Nephron progenitor cell (in vitro differentiated cells): ENCODE data around the gene PSMB9.
A peak's percentile ranks its signal among the peaks of the same experiment; 100 is the strongest.

ENCODE experiments used
- DNase-seq: peaks from one replicate; pipeline ENCODE4 v3.0.0; 2021
- H3K27ac Mint-ChIP-seq: 2 replicates; pipeline ENCODE4 v1.8.0; 2021; ENCODE audit warnings: mild to moderate bottlenecking, moderate library complexity, mixed read lengths
- H3K27me3 Mint-ChIP-seq: 2 replicates; pipeline ENCODE4 v1.8.0; 2021; ENCODE audit warnings: mild to moderate bottlenecking, low read depth, mixed read lengths; ENCODE audit not compliant: poor library complexity
- H3K36me3 Mint-ChIP-seq: 2 replicates; pipeline ENCODE4 v1.8.0; 2021; ENCODE audit warnings: low read depth, mixed read lengths
- H3K4me1 Mint-ChIP-seq: 2 replicates; pipeline ENCODE4 v1.8.0; 2021; ENCODE audit warnings: mixed read lengths
- H3K4me3 Mint-ChIP-seq: 2 replicates; pipeline ENCODE4 v1.8.0; 2021; ENCODE audit warnings: mild to moderate bottlenecking, moderate library complexity, mixed read lengths
- H3K9me3 Mint-ChIP-seq: 2 replicates; pipeline ENCODE4 v1.8.0; 2021; ENCODE audit warnings: mild to moderate bottlenecking, moderate library complexity, mixed read lengths
- TF ChIP-seq, protein P1 (sequence below): fragments of 200-600 bp; sonication (generic); IDR thresholded peaks from 2 replicates; pipeline ENCODE4 v1.5.0; 2021; ENCODE audit warnings: antibody characterized with exemption

PSMB9 gene

GRCh38 chr6:32836873-32837272 is 17.1 kb upstream of the PSMB9 start:
- peak overlapping the region; percentile 85 for H3K4me3 Mint-ChIP-seq
- peaks cover 93% of the 10 kb centered on the region for H3K27me3 Mint-ChIP-seq
- no peaks in the 10 kb centered on the region for H3K36me3 Mint-ChIP-seq
- peaks cover 12% of the 10 kb centered on the region for H3K4me1 Mint-ChIP-seq
- H3K27ac Mint-ChIP-seq: no peak overlapping the region
- no peak for DNase-seq
- peaks cover 3% of the 10 kb centered on the region for H3K9me3 Mint-ChIP-seq
- TF ChIP-seq, protein P1, sequence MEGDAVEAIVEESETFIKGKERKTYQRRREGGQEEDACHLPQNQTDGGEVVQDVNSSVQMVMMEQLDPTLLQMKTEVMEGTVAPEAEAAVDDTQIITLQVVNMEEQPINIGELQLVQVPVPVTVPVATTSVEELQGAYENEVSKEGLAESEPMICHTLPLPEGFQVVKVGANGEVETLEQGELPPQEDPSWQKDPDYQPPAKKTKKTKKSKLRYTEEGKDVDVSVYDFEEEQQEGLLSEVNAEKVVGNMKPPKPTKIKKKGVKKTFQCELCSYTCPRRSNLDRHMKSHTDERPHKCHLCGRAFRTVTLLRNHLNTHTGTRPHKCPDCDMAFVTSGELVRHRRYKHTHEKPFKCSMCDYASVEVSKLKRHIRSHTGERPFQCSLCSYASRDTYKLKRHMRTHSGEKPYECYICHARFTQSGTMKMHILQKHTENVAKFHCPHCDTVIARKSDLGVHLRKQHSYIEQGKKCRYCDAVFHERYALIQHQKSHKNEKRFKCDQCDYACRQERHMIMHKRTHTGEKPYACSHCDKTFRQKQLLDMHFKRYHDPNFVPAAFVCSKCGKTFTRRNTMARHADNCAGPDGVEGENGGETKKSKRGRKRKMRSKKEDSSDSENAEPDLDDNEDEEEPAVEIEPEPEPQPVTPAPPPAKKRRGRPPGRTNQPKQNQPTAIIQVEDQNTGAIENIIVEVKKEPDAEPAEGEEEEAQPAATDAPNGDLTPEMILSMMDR: no peak

DNA sequence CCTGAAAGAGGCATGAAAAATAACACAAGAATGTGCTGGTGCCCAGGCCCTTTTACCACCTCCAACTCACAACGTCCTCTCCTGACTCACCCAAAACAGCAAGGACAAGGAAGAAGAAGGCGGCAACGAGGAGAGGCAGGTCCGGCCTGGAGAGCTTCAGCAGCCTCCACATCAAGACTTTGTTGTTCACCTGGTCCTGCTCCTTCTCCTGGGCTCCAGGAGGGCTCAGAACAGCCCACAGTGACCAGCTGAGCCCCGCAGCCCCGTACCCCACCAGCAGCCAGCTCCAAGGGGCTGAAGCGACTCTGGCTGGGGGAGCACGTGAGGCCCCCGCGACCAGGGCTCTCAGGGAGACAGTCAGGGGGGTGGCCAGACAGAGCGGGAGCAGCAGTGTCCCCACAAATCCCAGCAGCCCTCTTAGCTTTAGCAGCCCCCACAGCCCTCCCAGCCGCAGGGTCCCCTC is 16.3 kb upstream of the PSMB9 start:
- TF ChIP-seq, protein P1: no peak
- peak overlapping the region; percentile 85 for H3K4me3 Mint-ChIP-seq
- no peak for DNase-seq
- peaks cover 3% of the 10 kb centered on the region for H3K9me3 Mint-ChIP-seq
- no peaks in the 10 kb centered on the region for H3K36me3 Mint-ChIP-seq
- peaks cover 12% of the 10 kb centered on the region for H3K4me1 Mint-ChIP-seq
- no peak overlapping the region for H3K27ac Mint-ChIP-seq
- H3K27me3 Mint-ChIP-seq: peaks cover 93% of the 10 kb centered on the region

DNA sequence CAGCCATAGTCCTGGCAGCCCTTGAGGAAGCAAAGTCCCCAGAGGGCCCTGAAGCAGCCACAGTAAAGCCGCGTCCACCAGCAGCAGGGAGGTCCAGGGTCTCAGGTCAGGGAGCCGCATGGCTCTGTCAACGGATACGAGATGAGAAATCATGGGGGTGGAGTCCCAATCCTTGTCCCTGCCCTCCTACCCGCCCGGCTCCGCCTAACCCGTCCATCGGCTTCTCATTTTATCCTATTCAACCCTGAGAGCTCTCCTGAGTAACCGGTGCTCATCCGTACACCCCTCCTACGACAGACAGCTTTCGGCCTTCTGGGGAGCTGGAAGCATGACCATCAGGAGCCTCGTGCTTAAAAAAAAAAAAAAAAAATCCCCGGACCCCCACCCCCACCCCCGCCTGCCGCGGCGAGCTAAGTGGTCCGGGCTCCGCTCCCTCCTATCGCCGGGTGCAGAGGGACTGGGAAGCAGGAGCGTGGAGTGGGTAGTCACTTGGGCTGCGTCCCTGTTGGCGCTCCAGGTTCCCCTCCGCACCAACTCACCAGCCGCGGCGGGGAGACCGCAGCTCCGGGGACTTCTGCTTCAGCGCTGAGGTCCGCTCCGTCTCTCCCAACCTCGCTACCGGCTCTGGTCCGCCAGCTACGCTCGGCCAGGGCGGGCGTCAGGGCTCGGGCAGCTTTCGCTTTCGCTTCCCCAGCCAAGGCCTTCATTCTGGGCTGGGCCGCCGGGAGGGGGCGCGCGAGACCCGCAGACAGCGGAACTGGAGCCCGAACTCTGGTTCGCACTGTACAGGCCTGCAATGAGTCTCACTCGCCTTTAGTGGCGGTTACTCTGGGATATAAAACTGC is 15.7 kb upstream of the PSMB9 start, which contains the start of gene TAP2:
Gene TAP2 (minus strand): TSS at position 626 of the 845 bp plus-strand sequence. CDS start 506 bp downstream, at position 120.
- TF ChIP-seq, protein P1: peak; percentile 93
- Mint-ChIP-seq H3K4me1 (peaks cover 12% of the 10 kb centered on the region), H3K9me3 (peaks cover 3% of the 10 kb centered on the region), H3K27me3 (peaks cover 93% of the 10 kb centered on the region), H3K4me3 (peak within 1 kb of the TSS; percentile 85), H3K36me3 (no peaks in the 10 kb centered on the region), H3K27ac (no peak within 1 kb of the TSS)
- peak; percentile 99 for DNase-seq

DNA sequence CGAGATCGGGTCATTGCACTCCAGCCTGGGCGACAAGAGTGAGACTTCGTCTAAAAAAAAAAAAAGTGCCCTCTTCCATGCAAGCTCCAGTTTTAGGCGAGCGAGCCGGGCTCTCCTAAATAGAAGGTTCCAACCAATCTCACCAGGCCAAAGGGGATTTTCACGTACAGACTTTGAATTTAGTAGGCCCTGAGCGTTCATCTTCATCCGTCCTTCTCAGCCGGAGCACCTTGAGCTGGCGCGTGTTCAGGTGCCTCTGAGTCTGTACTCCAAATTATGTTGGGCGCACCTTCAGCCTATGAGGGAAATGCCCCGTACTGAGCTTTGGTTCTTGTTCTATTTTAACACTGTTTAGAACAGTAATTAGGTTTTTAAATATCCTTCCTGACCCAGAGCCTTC is 14.6 kb upstream of the PSMB9 start:
- Mint-ChIP-seq H3K4me3 (no peak overlapping the region), H3K4me1 (peaks cover 21% of the 10 kb centered on the region), H3K9me3 (peaks cover 3% of the 10 kb centered on the region), H3K27me3 (peaks cover 93% of the 10 kb centered on the region), H3K36me3 (no peaks in the 10 kb centered on the region), H3K27ac (no peak overlapping the region)
- TF ChIP-seq, protein P1: no peak
- no peak for DNase-seq

DNA sequence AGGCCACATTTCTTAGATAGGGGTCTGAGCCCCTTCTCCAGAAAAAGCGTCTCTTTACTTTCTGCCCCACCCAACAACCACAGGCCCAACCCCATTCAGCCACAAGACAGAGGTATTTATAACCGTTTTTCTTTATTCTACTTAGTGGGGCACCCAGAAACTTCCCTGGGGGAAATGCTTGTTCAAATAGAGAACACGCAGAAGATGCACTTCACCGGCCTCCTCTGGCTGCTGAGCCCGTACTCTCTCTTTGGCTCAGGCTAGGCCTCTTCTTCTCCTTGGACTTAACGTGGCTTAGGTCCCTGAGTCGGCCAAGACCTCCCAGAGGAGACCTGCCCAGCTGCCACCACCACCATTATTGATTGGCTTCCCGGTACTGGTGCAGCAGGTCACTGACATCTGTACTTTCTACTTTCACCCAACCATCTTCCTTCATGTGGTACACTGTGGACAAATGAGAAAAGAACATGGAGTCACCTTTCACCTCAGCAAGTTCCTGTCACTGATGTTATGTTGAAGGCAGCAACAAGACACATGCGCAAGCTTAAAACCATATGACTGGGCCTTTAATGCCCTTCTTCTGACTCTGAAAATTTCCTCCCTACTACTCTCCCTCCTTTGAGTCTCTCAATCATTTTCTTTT is 13.3 kb upstream of the PSMB9 start:
- Mint-ChIP-seq H3K4me1 (peaks cover 26% of the 10 kb centered on the region), H3K27ac (no peak overlapping the region), H3K36me3 (no peaks in the 10 kb centered on the region), H3K9me3 (peaks cover 3% of the 10 kb centered on the region), H3K27me3 (peaks cover 93% of the 10 kb centered on the region), H3K4me3 (no peak overlapping the region)
- no peak for DNase-seq
- TF ChIP-seq, protein P1: no peak
